ENCODE measurements around the gene IGSF22.
"Not testable (repeated sequence)": the region's sequence is repeated elsewhere in the genome, so short reads cannot be mapped to it uniquely, and the experiment has no call there.

Gene IGSF22

DNA sequence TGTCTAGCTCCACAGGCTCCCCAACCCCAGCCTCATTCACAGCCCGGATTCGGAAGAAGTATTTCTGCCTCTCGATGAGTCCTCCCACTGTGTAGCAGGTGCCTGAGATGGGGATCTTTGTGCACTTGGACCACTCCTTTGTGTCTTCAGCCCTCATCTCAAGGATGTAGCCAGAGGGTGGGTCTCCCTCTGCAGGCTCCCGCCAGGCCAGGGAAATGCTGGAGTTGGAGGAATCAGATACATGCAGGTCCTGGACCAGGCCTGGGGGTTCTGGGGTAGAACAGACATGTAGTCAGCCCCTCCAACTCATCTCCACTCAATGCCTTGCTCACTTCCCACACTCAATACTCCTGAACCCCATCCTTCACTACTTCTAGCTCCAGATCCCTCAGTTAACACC lies 16.6 kb downstream of the IGSF22 start:
- no peak for DNase-seq

DNA sequence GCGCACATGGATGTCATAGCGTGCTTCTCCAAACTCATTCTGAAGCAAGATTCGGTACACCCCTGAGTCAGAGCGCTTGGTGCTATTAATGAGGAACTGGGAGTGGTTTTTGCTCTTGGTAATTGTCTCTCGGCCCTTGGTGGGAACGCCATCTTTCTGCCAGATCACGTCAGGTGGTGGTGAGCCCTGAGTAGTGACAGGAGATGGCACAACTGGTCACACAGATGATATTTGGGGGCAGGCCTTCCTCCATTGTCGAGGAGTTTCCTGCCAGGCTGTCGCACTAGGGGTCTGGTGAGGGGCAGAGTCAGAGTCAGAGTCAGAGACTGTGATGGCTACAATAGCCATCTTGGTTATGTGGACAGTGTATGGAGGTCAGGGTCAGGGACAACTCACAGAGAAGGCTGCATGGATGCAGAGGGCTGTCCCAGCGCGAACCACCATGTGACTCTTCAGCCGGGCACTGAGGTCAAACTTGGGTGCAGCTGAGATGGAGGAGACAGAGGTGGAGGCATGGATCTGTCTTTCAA lies 18.1 kb downstream of the IGSF22 start:
- DNase-seq = no peak

DNA sequence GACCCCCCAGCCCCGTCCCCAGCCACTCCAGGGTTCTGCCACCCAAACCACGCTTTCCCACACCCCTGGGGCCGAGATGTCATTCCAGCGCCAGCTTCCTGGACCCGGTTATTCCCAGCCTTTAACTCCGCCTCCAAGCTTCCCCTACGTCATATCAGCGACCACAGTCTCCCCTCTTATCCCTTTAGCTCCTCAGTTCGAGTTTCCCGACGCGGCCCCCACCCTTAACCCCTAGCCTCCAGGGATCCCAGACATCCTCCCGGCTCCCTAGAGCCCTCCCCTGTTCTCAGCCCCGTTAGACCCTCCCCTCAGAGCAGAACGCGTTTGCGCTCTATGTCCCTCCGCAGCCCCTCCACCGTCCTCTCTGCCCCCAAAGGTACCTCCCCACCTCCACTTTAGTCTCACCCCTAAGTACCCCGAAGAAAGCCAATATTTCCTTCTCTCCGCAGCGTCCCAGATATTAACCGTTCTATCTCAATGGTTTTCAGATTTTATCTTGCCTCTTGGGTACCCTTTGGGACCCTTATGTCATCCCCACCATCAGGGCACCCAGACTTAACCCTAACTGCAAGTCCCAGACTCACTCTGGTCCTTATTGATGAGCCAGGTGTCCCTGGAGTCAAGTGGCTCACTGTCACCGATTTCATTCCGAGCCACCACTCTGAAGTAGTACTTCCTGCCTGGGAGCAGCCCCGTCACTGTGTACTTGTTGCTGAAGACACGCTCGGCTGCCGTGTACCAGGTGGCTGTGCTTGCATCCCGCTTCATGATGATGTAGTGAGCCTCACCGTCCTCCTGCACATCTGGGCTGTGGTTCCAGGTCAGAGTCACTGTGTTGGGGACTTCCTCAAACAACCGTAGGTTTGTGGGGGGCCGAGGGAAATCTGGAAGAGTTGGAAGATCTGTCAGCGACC lies 19.4 kb downstream of the IGSF22 start:
- DNase-seq = no peak

DNA sequence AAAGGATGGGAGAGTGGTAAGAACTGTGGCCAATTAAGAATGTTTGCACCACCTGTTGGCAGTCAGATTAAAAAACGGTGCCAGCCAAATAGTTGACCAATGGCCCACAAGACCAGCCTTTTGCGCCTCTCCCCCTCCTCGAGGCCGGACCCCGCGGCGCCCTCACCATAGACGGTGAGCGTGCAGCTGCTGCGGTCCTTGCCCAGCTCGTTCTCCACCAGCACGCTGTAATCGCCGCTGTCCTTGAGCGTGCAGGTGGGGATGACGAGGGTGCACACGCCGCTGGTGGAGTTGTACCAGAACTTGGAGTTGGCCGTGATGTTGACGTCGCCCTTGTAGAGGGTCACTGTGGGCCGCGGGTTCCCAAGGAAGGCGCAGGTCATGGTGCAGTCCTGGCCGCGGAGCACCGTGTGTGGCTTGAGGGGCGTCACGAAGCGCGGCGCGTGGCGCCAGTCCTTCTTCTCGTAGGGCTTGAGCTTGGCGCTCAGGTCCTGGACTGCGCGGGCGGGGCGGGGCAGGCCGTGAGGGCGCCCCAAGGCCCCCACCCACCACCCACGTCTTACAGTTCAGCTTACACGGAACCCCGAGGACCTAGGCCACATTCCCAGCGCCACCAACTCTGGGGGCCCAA lies 20.2 kb downstream of the IGSF22 start:
- DNase-seq = no peak

DNA sequence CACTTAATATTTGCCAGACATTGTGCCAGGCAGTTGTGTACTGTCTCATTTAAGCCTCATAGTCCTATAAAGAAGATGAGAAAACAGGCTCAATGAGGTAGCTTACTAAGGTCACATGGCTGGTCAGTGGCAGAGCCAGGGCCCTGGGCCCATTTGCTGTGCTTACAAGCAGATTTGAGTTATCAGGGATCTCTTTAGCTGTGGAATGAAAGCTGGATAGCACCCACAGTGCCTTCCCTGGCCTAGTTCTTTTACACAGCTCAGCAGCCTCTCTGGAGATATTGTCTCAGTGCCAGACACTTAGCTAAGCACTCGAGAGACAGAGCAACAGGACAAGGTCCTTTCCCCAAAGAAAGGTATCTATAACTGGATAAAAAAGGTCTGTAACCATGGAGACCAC lies 21.3 kb downstream of the IGSF22 start:
- no peak for DNase-seq

DNA sequence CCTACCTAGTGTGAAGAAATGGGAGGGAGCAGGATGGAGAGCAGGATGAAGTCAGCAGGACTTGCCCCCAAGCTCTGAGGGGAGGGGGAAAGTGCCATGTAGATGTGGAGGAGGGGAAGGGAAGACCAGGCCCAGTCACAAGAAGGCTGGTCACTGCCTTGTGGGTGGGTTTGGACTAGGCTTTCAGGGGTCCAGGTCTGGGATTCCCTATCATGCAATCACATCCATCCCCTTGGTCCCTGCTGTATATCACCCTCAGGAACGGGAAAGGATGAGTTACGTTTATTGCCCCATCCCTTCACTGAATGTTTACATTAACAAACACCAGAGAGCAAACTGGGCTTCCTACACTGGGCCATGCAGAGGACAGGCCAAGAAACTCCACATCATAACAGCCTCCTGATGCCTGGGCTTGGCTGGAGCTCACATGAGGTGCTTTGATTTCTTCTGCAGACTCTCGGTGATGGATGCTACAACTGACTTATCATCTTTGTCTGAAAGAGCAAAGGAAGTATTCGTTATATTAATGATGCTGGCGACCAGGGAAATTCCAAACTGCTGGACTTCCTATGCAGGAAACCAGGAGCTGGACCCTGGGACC lies 21.8 kb downstream of the IGSF22 start:
- DNase-seq = no peak

DNA sequence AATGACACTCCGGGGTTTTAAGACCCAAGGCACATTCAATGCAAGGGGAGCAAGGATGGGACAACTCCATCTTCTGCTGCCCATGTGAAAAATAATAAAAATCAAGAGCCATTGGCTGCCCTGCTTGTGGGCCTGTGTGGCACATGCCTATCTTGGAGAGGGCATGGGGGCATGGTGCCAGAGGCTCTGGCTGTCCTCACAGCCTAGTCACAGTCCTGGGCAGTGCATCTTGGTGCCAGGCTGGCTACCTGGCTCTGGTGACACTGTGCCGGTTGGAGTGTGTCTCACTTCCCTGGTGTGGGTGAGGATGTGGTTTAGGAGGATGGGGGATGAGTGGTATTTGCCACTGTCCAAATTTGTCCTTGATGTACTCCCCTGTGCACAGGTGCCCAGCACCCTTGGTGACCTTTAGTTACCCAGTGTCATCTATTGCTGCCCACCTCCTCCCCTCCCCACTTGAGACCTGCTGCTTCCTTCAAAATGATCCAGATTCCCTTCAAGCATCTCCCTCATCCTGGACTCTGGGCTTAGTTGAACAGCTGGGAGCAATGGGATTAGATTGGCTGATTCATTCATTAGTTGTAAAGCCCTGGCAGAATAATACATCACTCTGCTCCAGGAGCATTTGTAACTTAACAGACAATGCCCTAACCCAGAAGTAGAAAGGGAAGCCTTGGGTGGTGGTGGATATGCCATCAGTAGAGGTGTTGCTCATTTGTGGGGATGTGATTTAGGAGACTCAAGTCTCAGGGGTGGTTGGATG lies 22.8 kb downstream of the IGSF22 start:
- no peak for DNase-seq

DNA sequence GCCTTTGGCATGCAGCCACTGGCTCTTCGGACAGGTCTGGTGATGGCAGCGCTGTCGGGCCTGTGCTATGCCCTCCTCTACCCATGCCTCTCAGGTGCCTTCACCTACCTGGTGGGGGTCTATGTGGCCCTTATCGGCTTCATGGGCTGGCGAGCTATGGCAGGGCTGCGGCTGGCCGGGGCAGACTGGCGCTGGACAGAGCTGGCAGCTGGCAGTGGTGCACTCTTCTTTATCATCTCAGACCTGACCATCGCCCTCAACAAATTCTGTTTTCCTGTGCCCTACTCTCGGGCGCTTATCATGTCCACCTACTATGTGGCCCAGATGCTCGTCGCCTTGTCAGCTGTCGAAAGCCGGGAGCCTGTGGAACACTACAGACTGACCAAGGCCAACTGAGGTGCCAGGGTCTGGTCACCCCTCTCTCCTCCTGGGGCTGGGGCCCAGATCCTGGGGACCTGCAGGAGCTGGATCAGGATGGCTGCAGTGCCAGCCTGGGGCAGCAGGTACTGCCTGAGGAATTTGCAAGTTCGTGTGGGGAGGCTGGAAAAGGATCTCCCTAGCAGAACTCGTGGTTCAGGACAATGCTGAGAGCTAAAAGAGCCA lies 24.3 kb downstream of the IGSF22 start:
- DNase-seq = no peak

DNA sequence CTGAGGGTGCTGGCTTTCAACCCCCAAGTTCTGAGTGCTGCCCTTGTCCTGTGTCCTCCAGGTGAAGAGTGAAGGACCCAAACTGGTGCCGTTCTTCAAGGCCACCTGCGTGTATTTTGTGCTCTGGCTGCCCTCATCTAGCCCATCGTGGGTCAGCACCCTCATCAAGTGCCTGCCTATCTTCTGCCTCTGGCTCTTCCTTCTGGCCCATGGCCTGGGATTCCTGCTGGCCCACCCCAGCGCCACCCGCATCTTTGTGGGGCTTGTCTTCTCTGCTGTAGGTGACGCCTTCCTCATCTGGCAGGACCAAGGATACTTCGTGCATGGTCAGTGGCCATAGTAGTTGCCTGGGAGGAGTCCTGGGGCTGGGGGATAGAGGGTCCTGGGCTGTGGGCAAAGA lies 25.1 kb downstream of the IGSF22 start:
- DNase-seq = no peak

DNA sequence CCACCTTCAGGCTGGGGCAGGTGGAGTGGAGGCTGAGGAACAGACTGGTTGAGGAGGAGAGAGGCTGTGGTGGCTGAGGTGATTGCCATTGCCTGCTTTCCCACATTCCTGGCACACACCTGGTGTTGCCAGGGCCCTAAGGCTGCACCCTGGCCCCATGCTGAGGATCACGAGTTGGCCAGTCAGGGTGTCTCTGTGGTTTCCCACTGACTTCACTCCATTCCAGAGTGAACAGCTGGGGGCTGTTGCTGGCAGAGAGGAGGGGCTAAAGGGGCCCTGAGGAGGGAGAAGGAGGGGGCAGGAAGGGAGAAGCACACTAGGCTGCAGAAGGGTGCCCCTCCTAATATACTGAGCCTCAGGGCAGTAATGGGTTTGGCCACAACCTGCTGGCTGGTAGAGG lies 25.6 kb downstream of the IGSF22 start:
- no peak for DNase-seq

DNA sequence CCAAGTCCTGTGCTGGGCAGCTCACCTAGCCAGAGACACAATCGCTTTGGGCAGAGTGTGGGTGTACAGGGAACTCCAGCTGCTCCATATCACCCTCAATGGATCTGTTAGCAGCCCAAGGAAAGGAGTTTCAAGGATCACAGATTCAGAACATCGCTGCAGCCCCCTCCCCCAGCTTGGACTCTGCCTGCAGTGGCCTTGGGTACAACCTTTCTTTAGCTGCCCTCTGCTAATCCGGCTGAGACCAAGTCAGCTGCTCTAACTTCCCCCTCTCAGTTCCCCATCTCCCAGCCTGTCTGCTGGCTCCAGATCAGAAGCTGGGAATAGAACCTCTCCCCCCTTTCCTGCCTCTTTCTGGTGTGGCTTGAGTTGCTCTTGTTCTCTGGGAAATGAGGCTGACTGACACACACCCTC lies 26.1 kb downstream of the IGSF22 start:
- no peak for DNase-seq

DNA sequence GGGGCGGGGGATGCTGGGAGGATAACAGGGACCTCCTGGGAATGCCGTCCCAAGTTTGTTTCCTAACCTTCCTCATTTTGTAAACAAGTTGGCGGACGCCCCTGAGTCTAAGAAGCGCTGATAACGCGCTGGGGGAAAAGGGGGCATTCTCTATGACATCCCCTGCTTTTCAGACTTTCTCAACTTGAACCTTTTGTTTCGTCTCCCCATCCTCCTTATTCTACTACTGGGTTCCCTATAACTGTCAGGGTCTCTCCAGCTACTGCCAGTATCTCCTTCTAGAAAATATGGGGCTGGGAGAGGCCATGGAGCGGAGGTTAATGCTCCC lies 26.8 kb downstream of the IGSF22 start:
- DNase-seq = no peak

DNA sequence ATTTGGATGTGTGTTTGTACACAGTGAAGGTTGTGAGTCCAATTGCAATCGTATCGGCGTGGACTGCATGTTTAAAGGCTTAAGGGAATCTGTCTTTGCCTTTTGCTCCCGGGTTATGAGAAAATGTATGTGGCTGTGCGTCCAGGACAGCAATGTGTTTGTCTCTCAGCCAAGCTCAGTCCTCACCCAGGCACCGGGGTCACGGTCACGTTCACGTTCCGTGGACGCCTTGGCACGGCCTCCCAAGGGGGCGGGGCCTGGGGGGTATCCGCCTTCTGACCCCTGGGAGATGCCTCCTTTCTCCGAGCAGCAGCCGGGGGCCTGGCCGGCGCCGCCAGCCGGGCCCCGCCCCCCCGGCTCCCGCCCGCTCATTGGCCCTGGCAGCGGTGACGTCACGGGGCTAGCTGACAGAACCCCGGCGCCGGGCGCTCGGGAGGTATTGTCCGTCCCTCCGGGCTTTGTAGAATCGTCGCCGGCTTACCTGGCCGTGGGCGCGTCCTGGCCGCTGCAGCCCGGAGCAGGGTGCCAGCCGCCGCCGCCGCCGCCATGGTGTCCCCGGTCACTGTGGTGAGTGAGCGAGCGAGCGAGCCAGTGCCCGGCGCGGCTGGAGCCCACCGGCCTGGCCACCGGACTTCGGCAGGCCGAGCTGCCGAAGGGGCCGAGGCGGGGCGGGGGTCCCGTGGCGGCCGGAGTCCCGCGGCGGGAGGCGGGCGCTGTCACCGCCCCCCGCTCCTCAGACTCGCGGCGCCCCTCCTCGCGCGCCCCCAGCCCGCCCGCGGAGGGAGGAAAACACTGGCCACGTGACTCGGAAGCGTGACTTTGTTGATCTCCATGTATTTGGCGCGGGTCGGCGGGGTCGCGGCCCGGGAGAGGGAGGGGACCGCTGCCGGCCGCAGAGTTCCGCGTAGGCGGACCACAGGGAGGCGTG lies 27.4 kb downstream of the IGSF22 start, which contains the start of gene TMEM86A:
TSS of gene TMEM86A (plus strand) at position 439 of the 928 bp plus-strand sequence. CDS start at position 547, 108 bp downstream.
- peak; percentile 77 for DNase-seq

DNA sequence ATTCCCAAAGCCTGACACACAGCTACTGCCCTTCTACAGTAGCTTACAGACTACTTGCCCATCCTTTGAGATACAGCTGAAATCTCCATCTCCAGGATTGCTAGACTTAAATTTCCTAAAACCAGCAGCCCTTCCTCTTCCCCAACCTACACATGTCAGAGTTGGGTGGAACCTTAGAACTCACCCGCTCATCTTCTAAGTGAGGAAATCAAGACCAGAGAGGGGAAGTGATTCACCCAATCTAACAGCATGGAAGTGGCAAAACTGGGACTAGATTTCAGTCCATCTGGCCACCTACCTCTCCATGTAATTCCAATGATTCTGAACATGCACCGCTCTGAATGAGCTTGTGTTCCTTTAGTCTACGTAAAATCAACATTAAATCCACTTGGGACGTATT lies 28.4 kb downstream of the IGSF22 start:
- DNase-seq = no peak

DNA sequence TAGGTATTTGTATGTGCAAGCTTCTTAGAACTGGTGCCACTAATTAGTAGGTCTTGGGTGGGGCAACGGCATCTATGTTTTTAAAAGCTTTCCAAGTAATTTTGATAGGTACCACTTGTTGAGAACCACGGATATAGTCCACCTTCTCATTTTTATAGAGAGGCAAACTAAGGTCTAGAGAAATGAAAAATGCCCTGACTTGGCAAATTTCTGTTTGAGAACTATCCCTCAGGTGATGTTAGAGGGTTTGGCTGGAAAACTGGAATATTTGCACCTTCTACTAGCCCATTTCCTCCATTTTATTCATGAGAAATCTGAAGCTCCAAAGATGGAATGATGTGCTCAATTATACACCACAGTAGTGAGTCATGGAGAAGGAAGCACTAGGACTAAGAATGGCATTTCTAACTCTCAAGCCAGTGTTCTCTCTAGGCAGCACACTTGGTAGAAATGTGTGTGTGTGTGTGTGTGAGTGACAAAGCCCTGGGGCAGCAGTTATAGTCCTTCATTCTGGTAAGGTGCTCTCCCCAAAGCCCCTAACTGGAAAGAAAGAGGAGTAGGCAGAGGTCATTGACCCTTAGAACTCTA lies 29.3 kb downstream of the IGSF22 start:
- DNase-seq = no peak

DNA sequence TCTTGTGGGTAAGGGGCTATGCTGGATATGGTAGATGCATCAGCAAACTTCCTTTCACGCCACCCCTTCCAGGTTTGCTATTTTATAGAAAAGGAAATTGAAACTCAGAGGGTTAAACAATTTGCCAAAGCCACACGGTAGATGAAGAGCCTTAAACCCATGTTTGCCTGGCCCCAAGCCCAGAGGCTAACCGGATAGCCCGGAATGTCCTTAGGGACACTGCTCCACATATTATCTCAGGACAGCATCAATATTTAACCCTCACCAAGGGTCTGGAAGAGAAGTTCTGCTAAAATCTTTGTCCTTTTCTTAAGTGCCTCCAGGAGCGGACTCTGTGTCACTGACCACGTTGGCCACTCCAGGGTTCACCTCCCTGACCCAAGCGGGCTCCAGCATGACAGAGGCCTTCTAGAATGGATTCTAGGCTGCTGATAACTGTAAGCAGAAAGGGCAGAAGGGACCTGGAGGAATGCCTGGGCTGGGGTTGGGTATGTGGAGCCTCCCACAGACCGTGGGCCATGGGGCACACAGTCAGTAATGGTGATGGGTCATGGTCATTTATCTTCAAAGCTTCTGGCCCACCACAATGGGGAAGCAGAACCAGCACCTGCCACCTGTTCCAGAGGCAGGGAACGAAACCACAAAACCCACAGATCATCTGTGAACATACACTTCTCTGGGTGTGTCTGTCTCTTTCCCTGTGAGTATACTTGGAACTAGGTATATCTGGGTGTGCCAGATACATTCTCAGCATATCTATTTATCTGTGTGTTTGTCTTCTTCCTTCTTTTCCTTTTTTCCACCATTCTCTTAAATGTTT lies 32.8 kb downstream of the IGSF22 start:
- DNase-seq = peak; percentile 77

DNA sequence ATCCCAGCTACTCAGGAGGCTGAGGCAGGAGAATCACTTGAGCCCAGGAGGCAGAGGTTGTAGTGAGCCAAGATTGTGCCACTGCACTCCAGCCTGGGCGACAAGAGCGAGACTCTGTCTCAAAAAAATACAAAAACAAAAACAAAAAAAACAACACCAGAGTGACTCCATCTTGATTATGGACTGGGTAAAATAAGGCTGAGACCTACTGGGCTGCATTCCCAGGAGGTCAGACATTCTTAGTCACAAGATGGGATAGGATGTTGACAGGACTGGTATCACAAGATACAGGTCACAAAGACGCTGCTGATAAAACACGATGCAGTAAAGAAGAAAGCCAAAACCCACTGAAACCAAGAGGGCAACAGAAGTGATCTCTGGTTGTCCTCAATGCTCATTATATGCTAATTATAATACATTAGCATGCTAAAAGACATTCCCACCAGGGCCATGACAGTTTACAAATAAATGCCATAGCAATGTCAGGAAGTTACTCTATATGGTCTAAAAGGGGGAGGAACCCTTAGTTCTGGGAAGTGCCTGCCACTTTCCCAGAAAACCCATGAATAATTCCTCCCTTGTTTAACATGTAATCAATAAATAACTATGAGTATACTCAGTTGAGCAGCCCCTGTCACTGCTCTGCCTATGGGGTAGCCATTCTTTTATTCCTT lies 34.4 kb downstream of the IGSF22 start:
- DNase-seq = peak; percentile 51

DNA sequence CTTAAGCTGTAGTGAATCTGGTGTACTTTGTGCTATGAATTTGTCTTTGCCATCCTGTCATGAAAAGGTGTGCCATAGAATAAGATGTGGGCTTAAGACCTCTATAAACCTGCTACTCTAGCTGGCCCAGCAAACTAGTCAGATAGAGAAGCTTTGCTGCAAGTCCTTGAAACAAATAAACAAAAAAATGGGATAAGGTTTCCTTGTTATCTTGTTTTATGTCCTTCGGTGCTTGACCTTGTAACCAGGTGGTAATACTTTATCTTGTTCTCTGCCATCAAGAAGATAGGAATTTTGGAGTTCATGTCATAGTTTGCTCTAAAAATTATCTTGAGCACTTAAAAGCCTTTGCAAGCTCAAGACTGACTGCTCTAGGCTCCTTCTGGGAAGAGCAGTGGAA lies 41.7 kb downstream of the IGSF22 start:
- DNase-seq = no peak

DNA sequence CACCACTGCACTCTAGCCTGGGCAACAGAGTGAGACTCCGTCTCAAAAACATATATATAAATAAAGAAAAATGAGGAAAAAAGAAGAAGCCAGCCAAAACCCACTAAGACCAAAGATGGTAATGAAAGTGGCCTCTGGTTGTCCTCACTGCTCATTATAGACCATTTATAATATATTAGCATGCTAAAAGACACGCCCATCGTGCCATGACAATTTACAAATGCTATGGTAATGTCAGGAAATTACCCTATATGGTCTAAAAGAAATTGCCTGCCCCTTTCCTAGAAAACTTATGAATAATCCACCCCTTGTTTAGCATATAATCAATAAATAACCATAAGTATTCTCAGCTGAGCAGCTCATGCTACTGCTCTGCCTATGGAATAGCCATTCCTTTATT lies 43.5 kb downstream of the IGSF22 start:
- no peak for DNase-seq

DNA sequence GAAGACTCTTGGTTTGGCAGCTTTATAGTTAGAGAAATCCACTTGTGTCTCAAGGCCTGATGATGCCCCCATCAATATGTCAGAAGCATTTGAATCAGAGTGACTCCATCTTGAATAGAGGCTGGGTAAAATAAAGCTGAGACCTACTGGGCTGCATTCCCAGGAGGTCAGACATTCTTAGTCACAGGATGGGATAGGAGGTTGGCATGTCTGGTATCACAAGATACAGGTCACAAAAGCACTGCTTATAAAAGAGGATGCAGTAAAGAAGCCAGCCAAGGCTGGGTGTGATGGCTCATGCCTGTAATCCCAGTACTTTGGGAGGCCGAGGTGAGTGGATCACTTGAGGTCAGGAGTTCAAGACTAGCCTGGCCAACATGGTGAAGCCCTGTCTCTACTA lies 44.0 kb downstream of the IGSF22 start:
- not testable (repeated sequence) for DNase-seq
